ENCODE data around the gene PLEKHA7.

- TF ChIP-seq SPI1 (IDR thresholded peaks at IDR 0.05; ENCODE audit: borderline replicate concordance, low read depth) = no peak
- no peak for TF ChIP-seq CTCF (IDR thresholded peaks at IDR 0.05; ENCODE audit: insufficient read depth, low read length)
- no peak for TF ChIP-seq POLR2AphosphoS5 (IDR thresholded peaks at IDR 0.05; ENCODE audit: low read depth)
- TF ChIP-seq, protein P1, sequence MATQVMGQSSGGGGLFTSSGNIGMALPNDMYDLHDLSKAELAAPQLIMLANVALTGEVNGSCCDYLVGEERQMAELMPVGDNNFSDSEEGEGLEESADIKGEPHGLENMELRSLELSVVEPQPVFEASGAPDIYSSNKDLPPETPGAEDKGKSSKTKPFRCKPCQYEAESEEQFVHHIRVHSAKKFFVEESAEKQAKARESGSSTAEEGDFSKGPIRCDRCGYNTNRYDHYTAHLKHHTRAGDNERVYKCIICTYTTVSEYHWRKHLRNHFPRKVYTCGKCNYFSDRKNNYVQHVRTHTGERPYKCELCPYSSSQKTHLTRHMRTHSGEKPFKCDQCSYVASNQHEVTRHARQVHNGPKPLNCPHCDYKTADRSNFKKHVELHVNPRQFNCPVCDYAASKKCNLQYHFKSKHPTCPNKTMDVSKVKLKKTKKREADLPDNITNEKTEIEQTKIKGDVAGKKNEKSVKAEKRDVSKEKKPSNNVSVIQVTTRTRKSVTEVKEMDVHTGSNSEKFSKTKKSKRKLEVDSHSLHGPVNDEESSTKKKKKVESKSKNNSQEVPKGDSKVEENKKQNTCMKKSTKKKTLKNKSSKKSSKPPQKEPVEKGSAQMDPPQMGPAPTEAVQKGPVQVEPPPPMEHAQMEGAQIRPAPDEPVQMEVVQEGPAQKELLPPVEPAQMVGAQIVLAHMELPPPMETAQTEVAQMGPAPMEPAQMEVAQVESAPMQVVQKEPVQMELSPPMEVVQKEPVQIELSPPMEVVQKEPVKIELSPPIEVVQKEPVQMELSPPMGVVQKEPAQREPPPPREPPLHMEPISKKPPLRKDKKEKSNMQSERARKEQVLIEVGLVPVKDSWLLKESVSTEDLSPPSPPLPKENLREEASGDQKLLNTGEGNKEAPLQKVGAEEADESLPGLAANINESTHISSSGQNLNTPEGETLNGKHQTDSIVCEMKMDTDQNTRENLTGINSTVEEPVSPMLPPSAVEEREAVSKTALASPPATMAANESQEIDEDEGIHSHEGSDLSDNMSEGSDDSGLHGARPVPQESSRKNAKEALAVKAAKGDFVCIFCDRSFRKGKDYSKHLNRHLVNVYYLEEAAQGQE (IDR thresholded peaks at IDR 0.05; ENCODE audit: insufficient replicate concordance, low read depth) = no peak
Measured at GRCh38 chr11:16792426-16792825, 221.8 kb downstream of the PLEKHA7 start.
